SK-N-SH treated with all-trans-retinoic acid at 6 μM for 48 hours (cell line): ENCODE results near the gene RPL19.

Experiments used
- ATAC-seq: fragments of 200-7000 bp; cut with Tn5 transposase; 3 replicates; pipeline ENCODE4 v1.9.1; 2020; ENCODE audit warnings: mild to moderate bottlenecking, moderate library complexity
- BACH2 ChIP-seq: fragments of 250-450 bp; sonication (Bioruptor Pico); IDR thresholded peaks from 2 replicates; pipeline ENCODE4 v1.9.0; 2021; ENCODE audit warnings: mild to moderate bottlenecking, borderline replicate concordance
- ESRRG ChIP-seq: fragments of 250-450 bp; sonication (Bioruptor Pico); IDR thresholded peaks from 2 replicates; pipeline ENCODE4 v1.6.1; 2021; ENCODE audit warnings: mild to moderate bottlenecking
- GLIS3 ChIP-seq: fragments of 250-450 bp; sonication (Bioruptor Pico); IDR thresholded peaks from 2 replicates; pipeline ENCODE4 v1.5.0; 2020; ENCODE audit warnings: mild to moderate bottlenecking, moderate library complexity
- ISL1 ChIP-seq: fragments of 250-450 bp; sonication (Bioruptor Pico); IDR thresholded peaks from 2 replicates; pipeline ENCODE4 v2.1.2; 2022; ENCODE audit warnings: mild to moderate bottlenecking, moderate library complexity
- OSR1 ChIP-seq: fragments of 250-450 bp; sonication (Bioruptor Pico); IDR thresholded peaks from 2 replicates; pipeline ENCODE4 v1.8.0; 2022; ENCODE audit warnings: moderate library complexity, mild to moderate bottlenecking, inconsistent platforms
- PPARA ChIP-seq: fragments of 250-450 bp; sonication (Bioruptor Pico); IDR thresholded peaks from 2 replicates; pipeline ENCODE4 v1.5.0; 2020; ENCODE audit warnings: mild to moderate bottlenecking, borderline replicate concordance
- TCF4 ChIP-seq: fragments of 250-450 bp; sonication (Bioruptor Pico); IDR thresholded peaks from 2 replicates; pipeline ENCODE4 v1.8.0; 2021; ENCODE audit warnings: mild to moderate bottlenecking, moderate library complexity, borderline replicate concordance
- TOX ChIP-seq: fragments of 250-450 bp; sonication (Bioruptor Pico); IDR thresholded peaks from 2 replicates; pipeline ENCODE4 v1.8.0; 2021; ENCODE audit warnings: mild to moderate bottlenecking, moderate library complexity, borderline replicate concordance
- ZC3H10 ChIP-seq: fragments of 250-450 bp; sonication (Bioruptor Pico); IDR thresholded peaks from 2 replicates; pipeline ENCODE4 v1.5.1; 2021; ENCODE audit warnings: mild to moderate bottlenecking, moderate library complexity
- ZFP3 ChIP-seq: fragments of 250-450 bp; sonication (Bioruptor Pico); IDR thresholded peaks from 2 replicates; pipeline ENCODE4 v1.5.0; 2020; ENCODE audit warnings: mild to moderate bottlenecking, moderate library complexity
- ZNF565 ChIP-seq: fragments of 450-650 bp; formaldehyde crosslinking; conservative IDR thresholded peaks from 2 replicates; pipeline ENCODE4 v1.5.0; 2020; ENCODE audit warnings: low read depth, mild to moderate bottlenecking, moderate library complexity
- ZNF70 ChIP-seq: fragments of 450-650 bp; formaldehyde crosslinking; IDR thresholded peaks from 2 replicates; pipeline ENCODE4 v1.5.0; 2020; ENCODE audit warnings: mild to moderate bottlenecking, moderate library complexity
- TF ChIP-seq, protein P1 (sequence below): fragments of 250-450 bp; sonication (Bioruptor Pico); IDR thresholded peaks from 2 replicates; pipeline ENCODE4 v1.5.1; 2020; ENCODE audit warnings: low read depth, mild to moderate bottlenecking, moderate library complexity
- TF ChIP-seq, protein P2 (sequence below): fragments of 250-450 bp; sonication (Bioruptor Pico); IDR thresholded peaks from 2 replicates; pipeline ENCODE4 v1.8.0; 2020; ENCODE audit warnings: mild to moderate bottlenecking, moderate library complexity, borderline replicate concordance
- TF ChIP-seq, protein P3 (sequence below): fragments of 250-450 bp; sonication (Bioruptor Pico); IDR thresholded peaks from 2 replicates; pipeline ENCODE4 v1.5.1; 2021; ENCODE audit warnings: mild to moderate bottlenecking, moderate library complexity
- TF ChIP-seq, protein P4 (sequence below): fragments of 250-450 bp; sonication (Bioruptor Pico); IDR thresholded peaks from 2 replicates; pipeline ENCODE4 v1.5.0; 2020; ENCODE audit warnings: mild to moderate bottlenecking, moderate library complexity

RPL19 gene

DNA sequence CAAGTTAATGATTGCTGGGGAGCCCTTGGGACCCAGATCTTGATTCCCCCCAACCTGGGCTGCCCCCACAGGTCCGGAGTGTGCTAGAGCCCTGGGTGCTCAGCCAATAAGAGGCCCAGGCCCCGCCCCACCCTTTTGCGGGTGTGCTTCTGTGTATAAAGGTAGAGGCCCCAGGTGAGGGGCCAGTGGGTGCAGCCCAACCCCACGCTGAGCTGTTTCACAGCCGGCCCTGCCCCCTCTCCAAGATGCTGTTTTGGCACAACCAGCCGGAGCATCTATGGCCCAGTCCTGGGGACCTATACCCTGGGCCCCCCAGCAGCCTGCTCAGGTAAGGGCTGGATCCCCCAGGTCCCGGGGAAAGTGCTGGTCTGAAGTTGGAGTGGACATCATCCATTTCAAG lies 37.5 kb downstream of the RPL19 start (continued):
- TF ChIP-seq, protein P1, sequence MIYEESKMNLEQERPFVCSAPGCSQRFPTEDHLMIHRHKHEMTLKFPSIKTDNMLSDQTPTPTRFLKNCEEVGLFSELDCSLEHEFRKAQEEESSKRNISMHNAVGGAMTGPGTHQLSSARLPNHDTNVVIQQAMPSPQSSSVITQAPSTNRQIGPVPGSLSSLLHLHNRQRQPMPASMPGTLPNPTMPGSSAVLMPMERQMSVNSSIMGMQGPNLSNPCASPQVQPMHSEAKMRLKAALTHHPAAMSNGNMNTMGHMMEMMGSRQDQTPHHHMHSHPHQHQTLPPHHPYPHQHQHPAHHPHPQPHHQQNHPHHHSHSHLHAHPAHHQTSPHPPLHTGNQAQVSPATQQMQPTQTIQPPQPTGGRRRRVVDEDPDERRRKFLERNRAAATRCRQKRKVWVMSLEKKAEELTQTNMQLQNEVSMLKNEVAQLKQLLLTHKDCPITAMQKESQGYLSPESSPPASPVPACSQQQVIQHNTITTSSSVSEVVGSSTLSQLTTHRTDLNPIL (CRISPR knock-in tag): no peak
- TF ChIP-seq OSR1 (CRISPR knock-in tag): no peak

DNA sequence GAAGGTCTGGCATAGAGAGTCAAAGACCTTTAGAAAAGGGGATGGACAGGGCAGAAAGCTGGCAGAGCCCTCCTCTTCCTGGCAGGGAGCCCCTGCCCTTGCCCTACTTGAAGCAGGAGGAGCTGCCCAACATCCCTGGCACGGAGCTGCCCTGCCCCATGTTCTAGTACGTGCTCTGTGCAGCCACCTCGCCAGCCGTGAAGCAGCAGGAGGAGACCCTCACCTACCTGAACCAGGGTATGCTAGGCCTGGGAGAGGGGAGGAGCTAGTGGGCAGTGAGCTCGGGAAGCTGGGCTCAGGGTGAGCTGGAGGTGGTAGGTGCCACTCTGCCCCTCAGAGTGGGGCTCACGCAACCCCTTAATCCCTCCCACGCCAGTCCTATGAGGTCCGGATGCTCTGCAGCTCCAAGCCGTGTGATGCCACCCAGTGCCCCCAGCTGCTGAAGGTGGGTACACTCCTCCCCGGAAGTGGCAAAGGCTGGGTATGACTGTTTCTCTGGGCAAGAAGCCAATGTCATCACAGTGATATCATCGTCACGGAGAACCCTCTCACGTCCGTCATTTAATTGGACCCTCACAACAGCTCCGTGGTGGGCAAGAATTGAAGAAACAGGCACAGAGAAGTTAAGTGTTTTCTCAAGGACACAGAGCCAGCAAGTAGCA lies 38.4 kb downstream of the RPL19 start:
- TF ChIP-seq BACH2 (CRISPR knock-in tag) (no peak), TOX (CRISPR knock-in tag) (no peak), GLIS3 (CRISPR knock-in tag) (no peak)
- TF ChIP-seq, protein P1 (CRISPR knock-in tag): no peak
- TF ChIP-seq, all 23 proteins: peak for 0

DNA sequence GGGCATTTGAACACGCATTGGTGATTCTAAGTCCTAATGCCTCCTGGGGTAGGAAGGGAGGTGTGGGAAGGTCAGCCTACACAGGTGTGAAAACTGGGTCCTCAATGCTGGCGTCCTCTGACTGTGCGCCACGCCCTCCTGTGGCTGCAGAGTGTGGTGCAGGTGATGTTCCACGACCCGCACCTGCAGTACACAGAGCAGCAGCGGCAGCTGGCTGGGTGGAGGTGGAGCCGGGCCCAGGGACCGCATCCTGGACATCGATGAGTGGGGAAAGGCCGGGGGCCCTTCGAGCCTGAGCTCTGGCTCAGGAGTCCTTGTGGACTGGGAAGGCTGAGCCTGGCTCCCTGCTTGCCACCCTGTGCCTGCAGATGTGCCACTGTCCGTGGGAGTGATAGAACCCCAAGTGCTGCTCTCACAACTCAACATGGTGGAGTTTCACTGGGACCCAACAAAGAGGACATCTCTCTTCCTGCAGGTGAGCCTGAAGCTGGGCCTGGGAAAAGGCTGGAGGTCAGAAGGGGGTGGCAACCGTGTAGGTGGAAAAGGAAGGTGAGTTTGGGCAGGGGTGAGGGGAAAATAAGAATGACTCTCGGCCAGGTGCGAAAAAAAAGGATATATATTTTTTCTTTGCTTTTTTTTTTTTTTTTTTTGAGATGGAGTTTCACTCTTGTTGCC lies 39.7 kb downstream of the RPL19 start:
- TF ChIP-seq ZFP3: no peak
- TF ChIP-seq ZNF565 (CRISPR knock-in tag): no peak
- TF ChIP-seq, protein P2, sequence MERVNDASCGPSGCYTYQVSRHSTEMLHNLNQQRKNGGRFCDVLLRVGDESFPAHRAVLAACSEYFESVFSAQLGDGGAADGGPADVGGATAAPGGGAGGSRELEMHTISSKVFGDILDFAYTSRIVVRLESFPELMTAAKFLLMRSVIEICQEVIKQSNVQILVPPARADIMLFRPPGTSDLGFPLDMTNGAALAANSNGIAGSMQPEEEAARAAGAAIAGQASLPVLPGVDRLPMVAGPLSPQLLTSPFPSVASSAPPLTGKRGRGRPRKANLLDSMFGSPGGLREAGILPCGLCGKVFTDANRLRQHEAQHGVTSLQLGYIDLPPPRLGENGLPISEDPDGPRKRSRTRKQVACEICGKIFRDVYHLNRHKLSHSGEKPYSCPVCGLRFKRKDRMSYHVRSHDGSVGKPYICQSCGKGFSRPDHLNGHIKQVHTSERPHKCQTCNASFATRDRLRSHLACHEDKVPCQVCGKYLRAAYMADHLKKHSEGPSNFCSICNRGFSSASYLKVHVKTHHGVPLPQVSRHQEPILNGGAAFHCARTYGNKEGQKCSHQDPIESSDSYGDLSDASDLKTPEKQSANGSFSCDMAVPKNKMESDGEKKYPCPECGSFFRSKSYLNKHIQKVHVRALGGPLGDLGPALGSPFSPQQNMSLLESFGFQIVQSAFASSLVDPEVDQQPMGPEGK (CRISPR knock-in tag): no peak
- no peak for TF ChIP-seq ZC3H10 (CRISPR knock-in tag)
- TF ChIP-seq, protein P3, sequence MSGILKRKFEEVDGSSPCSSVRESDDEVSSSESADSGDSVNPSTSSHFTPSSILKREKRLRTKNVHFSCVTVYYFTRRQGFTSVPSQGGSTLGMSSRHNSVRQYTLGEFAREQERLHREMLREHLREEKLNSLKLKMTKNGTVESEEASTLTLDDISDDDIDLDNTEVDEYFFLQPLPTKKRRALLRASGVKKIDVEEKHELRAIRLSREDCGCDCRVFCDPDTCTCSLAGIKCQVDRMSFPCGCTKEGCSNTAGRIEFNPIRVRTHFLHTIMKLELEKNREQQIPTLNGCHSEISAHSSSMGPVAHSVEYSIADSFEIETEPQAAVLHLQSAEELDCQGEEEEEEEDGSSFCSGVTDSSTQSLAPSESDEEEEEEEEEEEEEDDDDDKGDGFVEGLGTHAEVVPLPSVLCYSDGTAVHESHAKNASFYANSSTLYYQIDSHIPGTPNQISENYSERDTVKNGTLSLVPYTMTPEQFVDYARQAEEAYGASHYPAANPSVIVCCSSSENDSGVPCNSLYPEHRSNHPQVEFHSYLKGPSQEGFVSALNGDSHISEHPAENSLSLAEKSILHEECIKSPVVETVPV (CRISPR knock-in tag): no peak
- no peak for TF ChIP-seq ZNF70
- no peak for TF ChIP-seq PPARA (CRISPR knock-in tag)
- TF ChIP-seq, protein P4, sequence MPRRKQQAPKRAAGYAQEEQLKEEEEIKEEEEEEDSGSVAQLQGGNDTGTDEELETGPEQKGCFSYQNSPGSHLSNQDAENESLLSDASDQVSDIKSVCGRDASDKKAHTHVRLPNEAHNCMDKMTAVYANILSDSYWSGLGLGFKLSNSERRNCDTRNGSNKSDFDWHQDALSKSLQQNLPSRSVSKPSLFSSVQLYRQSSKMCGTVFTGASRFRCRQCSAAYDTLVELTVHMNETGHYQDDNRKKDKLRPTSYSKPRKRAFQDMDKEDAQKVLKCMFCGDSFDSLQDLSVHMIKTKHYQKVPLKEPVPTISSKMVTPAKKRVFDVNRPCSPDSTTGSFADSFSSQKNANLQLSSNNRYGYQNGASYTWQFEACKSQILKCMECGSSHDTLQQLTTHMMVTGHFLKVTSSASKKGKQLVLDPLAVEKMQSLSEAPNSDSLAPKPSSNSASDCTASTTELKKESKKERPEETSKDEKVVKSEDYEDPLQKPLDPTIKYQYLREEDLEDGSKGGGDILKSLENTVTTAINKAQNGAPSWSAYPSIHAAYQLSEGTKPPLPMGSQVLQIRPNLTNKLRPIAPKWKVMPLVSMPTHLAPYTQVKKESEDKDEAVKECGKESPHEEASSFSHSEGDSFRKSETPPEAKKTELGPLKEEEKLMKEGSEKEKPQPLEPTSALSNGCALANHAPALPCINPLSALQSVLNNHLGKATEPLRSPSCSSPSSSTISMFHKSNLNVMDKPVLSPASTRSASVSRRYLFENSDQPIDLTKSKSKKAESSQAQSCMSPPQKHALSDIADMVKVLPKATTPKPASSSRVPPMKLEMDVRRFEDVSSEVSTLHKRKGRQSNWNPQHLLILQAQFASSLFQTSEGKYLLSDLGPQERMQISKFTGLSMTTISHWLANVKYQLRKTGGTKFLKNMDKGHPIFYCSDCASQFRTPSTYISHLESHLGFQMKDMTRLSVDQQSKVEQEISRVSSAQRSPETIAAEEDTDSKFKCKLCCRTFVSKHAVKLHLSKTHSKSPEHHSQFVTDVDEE: no peak
- TF ChIP-seq, all 23 proteins: peak for 0
- peak; percentile 43 for ATAC-seq

More for the DNA sequence above, 38.4 kb downstream of the RPL19 start:
- ATAC-seq: peak; percentile 13

DNA sequence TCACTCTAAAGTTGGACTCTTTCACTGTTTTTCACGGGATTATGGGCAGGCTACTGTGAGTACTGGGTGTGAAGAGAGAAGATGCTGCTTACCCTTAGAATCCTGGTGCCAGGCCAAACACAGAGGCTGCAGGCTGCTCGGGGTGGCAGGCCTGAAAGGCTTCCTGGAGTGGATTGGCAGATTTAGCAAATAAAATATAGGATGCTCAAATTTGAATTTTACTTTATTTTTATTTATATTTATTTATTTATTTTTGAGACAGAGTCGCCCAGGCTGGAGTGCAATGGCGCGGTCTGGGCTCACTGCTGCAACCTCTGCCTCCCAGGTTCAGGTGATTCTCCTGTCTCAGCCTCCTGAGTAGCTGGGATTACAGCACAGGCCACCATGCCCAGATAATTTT lies 40.5 kb downstream of the RPL19 start:
- ATAC-seq: no peak
- TF ChIP-seq PPARA (CRISPR knock-in tag) (no peak), GLIS3 (CRISPR knock-in tag) (no peak), TOX (CRISPR knock-in tag) (no peak), ZC3H10 (CRISPR knock-in tag) (no peak), BACH2 (CRISPR knock-in tag) (no peak), ESRRG (CRISPR knock-in tag) (no peak), ISL1 (CRISPR knock-in tag) (no peak), TCF4 (no peak)
- TF ChIP-seq, protein P3 (CRISPR knock-in tag): no peak
- TF ChIP-seq, protein P1 (CRISPR knock-in tag): no peak
- TF ChIP-seq, protein P2 (CRISPR knock-in tag): no peak
